ENCODE measurements around the gene TANC1.

The TANC1 gene

GRCh38 chr2:159270744-159271379 is 302.4 kb downstream of the TANC1 start:
- Histone ChIP-seq H3K18ac (ENCODE audit: low read length) (no peak overlapping the region), H3K9ac (ENCODE audit: low read length) (no peak overlapping the region)

DNA sequence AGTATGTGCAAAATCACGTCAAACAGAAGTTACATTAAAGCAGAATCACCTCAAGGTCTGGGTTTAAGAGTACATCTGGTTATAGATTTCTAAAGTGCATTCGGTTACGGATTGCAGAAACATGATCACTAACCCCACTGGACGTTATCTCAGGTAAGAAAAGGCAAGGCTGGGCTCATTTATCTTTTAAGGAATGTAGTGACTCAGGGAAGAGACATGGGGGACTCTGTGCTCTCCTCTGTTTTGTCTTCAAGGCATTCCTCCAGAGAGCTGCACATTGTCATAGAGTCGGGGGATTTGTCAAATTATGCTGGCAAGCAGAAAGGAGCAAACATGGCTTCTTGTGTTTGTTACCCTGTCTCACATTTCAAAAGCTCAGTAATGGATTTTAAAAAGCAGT is 303.7 kb downstream of the TANC1 start:
- DNase-seq, result peak in 1 of 2 donors; percentile 38
- Histone ChIP-seq H3K27me3 (ENCODE audit: insufficient read depth, low read length) (no peaks in the 10 kb centered on the region), H3K9me3 (ENCODE audit: insufficient read depth, low read depth, low read length) (no peaks in the 10 kb centered on the region), H4K8ac (ENCODE audit: low read depth, low read length) (no peak overlapping the region), H2AFZ (ENCODE audit: insufficient read depth, low read length, poor library complexity) (no peak overlapping the region), H3K9ac (ENCODE audit: low read length) (no peak overlapping the region), H2BK12ac (ENCODE audit: low read length) (peak overlapping the region; percentile 88), H3K23ac (ENCODE audit: low read length) (no peak overlapping the region), H3K79me1 (ENCODE audit: low read length) (peaks cover 10% of the 10 kb centered on the region), H4K91ac (ENCODE audit: low read depth, low read length) (peak overlapping the region; percentile 79), H3K4me2 (ENCODE audit: low read length) (peak overlapping the region; percentile 45), H3K4me1 (ENCODE audit: control insufficient read depth in 1 of 2, insufficient read depth in 2 of 2, low read length in 2 of 2) (peaks cover 2 to 8% of the 10 kb centered on the region in 2 experiments), H3K36me3 (ENCODE audit: control insufficient read depth in 1 of 2, insufficient read depth in 2 of 2, low read length in 2 of 2) (no peaks in the 10 kb centered on the region), H4K12ac (ENCODE audit: low read depth, low read length) (no peak overlapping the region), H3K79me2 (ENCODE audit: control insufficient read depth, insufficient read depth, low read length, poor library complexity) (no peaks in the 10 kb centered on the region), H3K27ac (ENCODE audit: low read depth, low read length) (peak overlapping the region; percentile 96), H3K4me3 (ENCODE audit: low read depth, low read length) (no peak overlapping the region), H3K14ac (ENCODE audit: low read length) (peak overlapping the region; percentile 84), H2BK5ac (ENCODE audit: low read depth, low read length, poor library complexity) (peak overlapping the region; percentile 93), H3K4ac (ENCODE audit: low read depth, low read length) (no peak overlapping the region), H2BK120ac (ENCODE audit: insufficient read depth, low read length, poor library complexity) (peak overlapping the region; percentile 76), H3K18ac (ENCODE audit: low read length) (no peak overlapping the region), H2AK5ac (ENCODE audit: low read length) (no peak overlapping the region)
- no CpG with 5 or more reads among the region's 5 CpGs for WGBS (ENCODE audit: extremely low coverage, insufficient coverage, insufficient read length)

More at GRCh38 chr2:159270744-159271379, 302.4 kb downstream of the TANC1 start:
- no peaks in the 10 kb centered on the region for H3K27me3 ChIP-seq (ENCODE audit: insufficient read depth, low read length)
- peak overlapping the region; percentile 96 for H3K27ac ChIP-seq (ENCODE audit: low read depth, low read length)
- H3K4me2 ChIP-seq (ENCODE audit: low read length), result no peak overlapping the region
- H2AFZ ChIP-seq (ENCODE audit: insufficient read depth, low read length, poor library complexity), result no peak overlapping the region
- no peak overlapping the region for H4K8ac ChIP-seq (ENCODE audit: low read depth, low read length)
- H3K23ac ChIP-seq (ENCODE audit: low read length), result no peak overlapping the region
- H2AK5ac ChIP-seq (ENCODE audit: low read length), result no peak overlapping the region
- H2BK5ac ChIP-seq (ENCODE audit: low read depth, low read length, poor library complexity), result no peak overlapping the region
- H3K36me3 ChIP-seq (ENCODE audit: control insufficient read depth in 1 of 2, insufficient read depth in 2 of 2, low read length in 2 of 2), result peaks cover 0 to 2% of the 10 kb centered on the region in 2 experiments
- no peak overlapping the region for H3K14ac ChIP-seq (ENCODE audit: low read length)
- H4K12ac ChIP-seq (ENCODE audit: low read depth, low read length), result no peak overlapping the region
- no peak overlapping the region for H4K91ac ChIP-seq (ENCODE audit: low read depth, low read length)
- H2BK120ac ChIP-seq (ENCODE audit: insufficient read depth, low read length, poor library complexity), result no peak overlapping the region
- H2BK12ac ChIP-seq (ENCODE audit: low read length), result no peak overlapping the region
- H3K79me1 ChIP-seq (ENCODE audit: low read length), result peaks cover 15% of the 10 kb centered on the region
- H3K9me3 ChIP-seq (ENCODE audit: insufficient read depth, low read depth, low read length), result no peaks in the 10 kb centered on the region
- H3K4ac ChIP-seq (ENCODE audit: low read depth, low read length), result no peak overlapping the region
- H3K4me3 ChIP-seq (ENCODE audit: low read depth, low read length), result no peak overlapping the region
- no CpG with 5 or more reads among the region's 4 CpGs for WGBS (ENCODE audit: extremely low coverage, insufficient coverage, insufficient read length)
- peak in 1 of 2 donors; percentile 52 for DNase-seq
- peaks cover 2 to 8% of the 10 kb centered on the region in 2 experiments for H3K4me1 ChIP-seq (ENCODE audit: control insufficient read depth in 1 of 2, insufficient read depth in 2 of 2, low read length in 2 of 2)
- H3K79me2 ChIP-seq (ENCODE audit: control insufficient read depth, insufficient read depth, low read length, poor library complexity), result no peaks in the 10 kb centered on the region

- H3K27me3 ChIP-seq (ENCODE audit: insufficient read depth, low read length), result no peaks in the 10 kb centered on the region
- H3K4me1 ChIP-seq (ENCODE audit: control insufficient read depth in 1 of 2, insufficient read depth in 2 of 2, low read length in 2 of 2), result peaks cover 2 to 8% of the 10 kb centered on the region in 2 experiments
- H3K18ac ChIP-seq (ENCODE audit: low read length), result no peak overlapping the region
- no peak overlapping the region for H4K12ac ChIP-seq (ENCODE audit: low read depth, low read length)
- no peak overlapping the region for H3K9ac ChIP-seq (ENCODE audit: low read length)
- no CpG with 5 or more reads among the region's 1 CpG for WGBS (ENCODE audit: extremely low coverage, insufficient coverage, insufficient read length)
- H3K23ac ChIP-seq (ENCODE audit: low read length), result no peak overlapping the region
- H3K79me2 ChIP-seq (ENCODE audit: control insufficient read depth, insufficient read depth, low read length, poor library complexity), result no peaks in the 10 kb centered on the region
- H3K27ac ChIP-seq (ENCODE audit: low read depth, low read length), result no peak overlapping the region
- no peak overlapping the region for H3K4ac ChIP-seq (ENCODE audit: low read depth, low read length)
- no peak overlapping the region for H3K14ac ChIP-seq (ENCODE audit: low read length)
- DNase-seq, result no peak
- H2BK5ac ChIP-seq (ENCODE audit: low read depth, low read length, poor library complexity), result no peak overlapping the region
- H3K4me2 ChIP-seq (ENCODE audit: low read length), result no peak overlapping the region
- H4K91ac ChIP-seq (ENCODE audit: low read depth, low read length), result no peak overlapping the region
- H3K79me1 ChIP-seq (ENCODE audit: low read length), result peaks cover 9% of the 10 kb centered on the region
- H3K4me3 ChIP-seq (ENCODE audit: low read depth, low read length), result no peak overlapping the region
- no peaks in the 10 kb centered on the region for H3K9me3 ChIP-seq (ENCODE audit: insufficient read depth, low read depth, low read length)
- no peak overlapping the region for H2AFZ ChIP-seq (ENCODE audit: insufficient read depth, low read length, poor library complexity)
- H2BK12ac ChIP-seq (ENCODE audit: low read length), result no peak overlapping the region
- no peak overlapping the region for H2AK5ac ChIP-seq (ENCODE audit: low read length)
- H3K36me3 ChIP-seq (ENCODE audit: control insufficient read depth in 1 of 2, insufficient read depth in 2 of 2, low read length in 2 of 2), result no peaks in the 10 kb centered on the region
- H2BK120ac ChIP-seq (ENCODE audit: insufficient read depth, low read length, poor library complexity), result no peak overlapping the region
- H4K8ac ChIP-seq (ENCODE audit: low read depth, low read length), result no peak overlapping the region
Observed at GRCh38 chr2:159275111-159275510, 306.7 kb downstream of the TANC1 start.

DNA sequence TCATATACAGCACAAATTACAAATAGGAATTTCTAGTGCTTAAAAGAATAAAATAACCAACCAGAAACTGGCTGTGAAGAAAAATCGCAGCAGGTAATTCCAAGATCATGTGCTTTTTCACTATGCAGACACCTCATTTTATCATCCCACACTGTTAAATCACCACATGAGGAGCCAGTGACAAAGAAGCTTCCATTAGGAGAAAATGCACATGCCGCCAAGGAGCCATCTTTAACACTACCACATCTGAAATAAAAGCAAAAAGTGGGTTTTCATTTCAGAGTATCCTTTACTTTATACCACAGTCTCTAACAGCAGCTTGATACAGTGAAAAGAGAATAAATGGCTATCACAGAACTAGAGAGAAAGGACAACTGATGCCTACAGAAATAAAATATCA is 311.3 kb downstream of the TANC1 start:
- Histone ChIP-seq H2BK12ac (ENCODE audit: low read length) (no peak overlapping the region), H3K14ac (ENCODE audit: low read length) (no peak overlapping the region), H3K4me3 (ENCODE audit: low read depth, low read length) (no peak overlapping the region), H3K4me2 (ENCODE audit: low read length) (no peak overlapping the region), H2AK5ac (ENCODE audit: low read length) (no peak overlapping the region), H4K12ac (ENCODE audit: low read depth, low read length) (no peak overlapping the region), H3K27me3 (ENCODE audit: insufficient read depth, low read length) (no peaks in the 10 kb centered on the region), H3K27ac (ENCODE audit: low read depth, low read length) (no peak overlapping the region), H4K8ac (ENCODE audit: low read depth, low read length) (no peak overlapping the region), H3K79me2 (ENCODE audit: control insufficient read depth, insufficient read depth, low read length, poor library complexity) (no peaks in the 10 kb centered on the region), H3K4ac (ENCODE audit: low read depth, low read length) (no peak overlapping the region), H3K18ac (ENCODE audit: low read length) (no peak overlapping the region), H2BK120ac (ENCODE audit: insufficient read depth, low read length, poor library complexity) (no peak overlapping the region), H3K4me1 (ENCODE audit: control insufficient read depth in 1 of 2, insufficient read depth in 2 of 2, low read length in 2 of 2) (peaks cover 0 to 1% of the 10 kb centered on the region in 2 experiments), H3K23ac (ENCODE audit: low read length) (no peak overlapping the region), H3K79me1 (ENCODE audit: low read length) (no peaks in the 10 kb centered on the region), H3K9me3 (ENCODE audit: insufficient read depth, low read depth, low read length) (no peaks in the 10 kb centered on the region), H2BK5ac (ENCODE audit: low read depth, low read length, poor library complexity) (no peak overlapping the region), H4K91ac (ENCODE audit: low read depth, low read length) (no peak overlapping the region), H2AFZ (ENCODE audit: insufficient read depth, low read length, poor library complexity) (no peak overlapping the region), H3K9ac (ENCODE audit: low read length) (no peak overlapping the region), H3K36me3 (ENCODE audit: control insufficient read depth in 1 of 2, insufficient read depth in 2 of 2, low read length in 2 of 2) (peaks cover 0 to 2% of the 10 kb centered on the region in 2 experiments)
- no CpG with 5 or more reads among the region's 2 CpGs for WGBS (ENCODE audit: extremely low coverage, insufficient coverage, insufficient read length)
- no peak for DNase-seq

Measured in trophoblast cell (in vitro differentiated cells and primary cell).